HG02884 (cell line): Measurements from ENCODE around the gene ZFAND3.
"Not testable (repeated sequence)": the region's sequence is repeated elsewhere in the genome, so short reads cannot be mapped to it uniquely, and the experiment has no call there.

Source experiments
- ATAC-seq: cut with Tn5 transposase; IDR thresholded peaks from one replicate; pipeline ENCODE4 v1.9.1; 2021; ENCODE audit warnings: mild to moderate bottlenecking, moderate library complexity; ENCODE audit not compliant: unreplicated experiment

Gene ZFAND3

DNA sequence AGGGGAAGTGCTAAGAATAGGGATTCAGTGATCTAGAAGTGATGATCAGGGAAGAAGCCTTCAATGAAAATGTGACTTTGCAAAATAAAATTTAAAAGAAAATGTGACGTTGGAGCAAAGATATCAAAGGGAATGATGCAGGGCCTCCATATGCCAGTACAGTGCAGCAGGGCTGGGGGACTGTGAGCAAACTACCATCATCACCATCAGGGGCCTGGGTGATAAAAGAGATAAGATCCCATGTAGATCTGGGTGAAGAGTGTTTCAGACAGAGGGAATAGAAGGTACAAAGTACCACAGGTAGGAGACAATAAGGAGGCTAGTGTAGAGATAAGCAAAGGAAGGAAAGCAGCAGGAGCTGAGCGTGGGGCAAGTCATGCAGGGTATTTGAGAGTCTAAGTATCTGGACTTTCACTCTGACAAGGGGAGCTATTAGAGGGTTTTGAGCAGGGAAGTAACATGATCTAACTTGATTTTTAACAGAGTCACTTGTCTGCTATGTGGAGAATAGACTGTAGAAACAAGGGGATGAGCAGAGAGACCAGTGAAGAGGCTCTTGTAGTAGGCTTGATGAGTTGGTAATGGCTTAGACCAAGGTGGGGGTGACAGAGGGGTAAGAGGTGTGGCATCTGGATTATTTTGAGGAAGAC, 295.6 kb downstream of the ZFAND3 start:
- no peak for ATAC-seq

GRCh38 chr6:38115626-38116008, 296.1 kb downstream of the ZFAND3 start:
- no peak for ATAC-seq

DNA sequence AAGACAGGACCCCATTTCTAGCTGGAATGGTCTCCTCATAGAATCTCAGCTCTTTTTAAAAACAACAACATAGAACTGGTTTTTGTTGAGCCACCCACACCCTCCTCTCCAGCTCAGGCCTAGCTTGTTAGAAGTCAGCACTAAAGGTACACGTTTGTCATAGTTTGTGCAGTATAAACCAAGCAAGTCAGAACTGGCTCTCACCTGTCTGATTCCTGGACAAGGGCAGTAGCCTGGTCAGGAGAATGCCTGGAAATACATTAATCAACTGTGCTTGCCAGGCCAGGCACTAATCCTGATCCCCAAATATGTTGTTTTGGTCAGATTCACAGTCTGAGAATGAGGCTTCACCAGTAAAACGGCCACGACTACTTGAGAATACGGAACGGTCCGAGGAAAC, 296.7 kb downstream of the ZFAND3 start:
- no peak for ATAC-seq

GRCh38 chr6:38117281-38117680, 297.8 kb downstream of the ZFAND3 start:
- no peak for ATAC-seq

DNA sequence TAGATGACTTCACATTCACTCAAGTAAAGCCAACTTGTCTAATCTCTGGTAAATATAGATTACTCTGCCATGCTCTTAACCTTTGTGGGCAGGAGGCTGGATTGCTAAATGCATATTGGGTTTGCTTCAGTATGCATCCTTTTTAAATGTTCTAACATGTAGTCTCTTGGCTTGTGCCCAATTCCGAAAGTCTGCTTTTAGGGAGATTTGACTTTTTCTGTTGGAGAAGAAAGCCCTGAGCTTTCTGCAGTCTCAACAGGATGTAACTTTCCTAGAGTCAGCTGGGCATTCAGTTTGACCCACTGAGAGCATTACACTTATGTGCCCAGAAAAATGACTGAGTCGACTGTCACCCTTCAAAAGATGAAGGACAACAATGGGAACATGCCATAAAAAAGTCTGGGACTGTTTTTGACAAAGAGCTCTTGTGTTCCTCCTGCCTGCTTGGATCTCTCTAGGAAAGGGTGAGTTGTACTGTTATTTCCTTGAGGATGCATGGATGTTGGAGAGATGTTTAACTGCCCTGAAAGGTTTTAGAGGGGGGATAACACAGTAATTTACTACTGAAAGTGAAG, 299.4 kb downstream of the ZFAND3 start:
- no peak for ATAC-seq

DNA sequence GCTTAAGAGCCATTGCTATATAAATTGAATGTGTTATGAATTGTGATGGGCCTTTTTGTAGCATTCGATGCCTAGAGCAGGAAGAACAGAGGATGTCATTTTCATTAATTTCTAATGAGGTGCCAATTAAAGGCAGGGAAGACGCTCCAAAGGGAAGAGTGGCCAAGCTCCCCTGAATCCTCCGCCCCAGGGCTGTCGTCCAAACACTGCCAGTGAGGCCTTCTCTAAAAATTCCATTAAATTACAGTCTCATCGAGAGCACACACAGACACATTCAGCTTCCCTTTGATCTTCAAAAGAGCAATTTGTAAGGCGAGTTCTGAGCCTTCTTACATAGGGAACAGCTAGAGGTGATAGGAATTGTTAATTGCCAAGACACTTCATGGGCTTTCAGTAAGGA, 300.0 kb downstream of the ZFAND3 start:
- ATAC-seq: no peak

DNA sequence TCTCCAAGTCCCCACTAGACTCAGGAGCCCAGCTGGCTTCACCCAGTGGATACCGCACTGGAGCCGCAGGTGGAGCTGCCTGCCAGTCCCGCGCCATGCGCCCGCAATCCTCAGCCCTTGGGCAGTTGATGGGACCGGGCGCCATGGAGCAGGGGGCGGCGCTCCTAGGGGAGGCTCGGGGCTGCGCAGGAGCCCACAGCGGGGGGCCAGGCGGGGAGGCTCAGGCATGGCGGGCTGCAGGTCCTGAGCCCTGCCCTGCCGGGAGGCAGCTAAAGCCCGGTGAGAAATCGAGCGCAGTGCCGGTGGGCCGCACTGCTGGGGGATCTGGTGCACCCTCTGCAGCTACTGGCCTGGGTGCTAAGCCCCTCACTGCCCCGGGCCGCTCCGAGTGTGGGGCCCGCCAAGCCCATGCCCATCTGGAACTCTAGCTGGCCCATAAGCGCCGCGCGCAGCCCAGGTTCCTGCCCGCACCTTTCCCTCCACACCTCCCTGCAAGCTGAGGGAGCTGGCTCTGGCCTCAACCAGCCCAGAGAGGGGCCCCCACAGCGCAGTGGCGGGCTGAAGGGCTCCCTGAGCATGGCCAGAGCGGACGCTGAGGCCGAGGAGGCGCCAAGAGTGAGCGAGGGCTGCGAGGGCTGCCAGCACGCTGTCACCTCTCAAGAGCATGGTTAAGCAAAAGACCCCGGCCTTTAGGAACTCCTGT, 304.8 kb downstream of the ZFAND3 start:
- ATAC-seq: not testable (repeated sequence)

DNA sequence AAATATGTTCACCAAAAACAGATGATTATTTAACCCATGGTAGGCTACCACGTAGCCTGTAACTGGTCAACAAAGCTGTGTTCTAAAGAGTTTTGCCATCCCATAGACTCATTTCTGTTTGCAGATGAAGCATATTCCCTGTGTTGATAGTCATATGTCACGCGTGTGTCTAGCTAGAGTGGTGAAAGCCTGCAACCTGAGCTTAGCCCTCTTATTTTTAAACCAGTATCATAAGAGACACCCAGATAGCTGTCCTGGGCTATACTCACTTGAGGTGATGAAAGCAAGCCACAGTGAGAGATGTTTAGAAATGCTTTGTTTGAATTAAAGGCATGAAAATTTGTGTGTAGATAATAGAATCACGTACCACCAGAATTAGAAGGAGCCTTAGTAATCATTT, 307.8 kb downstream of the ZFAND3 start:
- ATAC-seq: no peak

DNA sequence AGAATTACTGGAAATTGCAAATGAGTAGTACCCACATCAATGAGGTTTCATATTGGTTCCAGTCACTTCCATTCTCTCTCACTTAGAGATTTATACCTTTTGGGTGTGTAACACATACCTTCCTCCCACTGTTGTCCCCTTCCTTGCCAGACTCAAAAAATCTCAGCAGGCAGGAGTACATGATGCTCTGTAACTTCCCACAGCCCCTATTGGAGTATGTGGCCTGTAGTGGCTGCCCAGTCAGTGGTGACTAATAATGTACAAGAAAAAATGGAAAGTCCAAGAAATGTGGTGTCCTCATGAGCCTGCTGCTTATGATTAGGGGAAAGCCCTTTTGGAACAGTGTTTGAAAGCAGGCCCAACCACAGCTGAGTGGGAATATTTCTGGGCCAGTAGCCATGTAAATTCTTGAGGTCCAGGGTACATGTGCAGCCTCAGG, 312.0 kb downstream of the ZFAND3 start:
- ATAC-seq: no peak

- ATAC-seq: no peak
These were observed 314.6 kb downstream of the ZFAND3 start for GRCh38 chr6:38133932-38134703.

- no peak for ATAC-seq
These were observed 315.2 kb downstream of the ZFAND3 start for GRCh38 chr6:38134704-38135088.

DNA sequence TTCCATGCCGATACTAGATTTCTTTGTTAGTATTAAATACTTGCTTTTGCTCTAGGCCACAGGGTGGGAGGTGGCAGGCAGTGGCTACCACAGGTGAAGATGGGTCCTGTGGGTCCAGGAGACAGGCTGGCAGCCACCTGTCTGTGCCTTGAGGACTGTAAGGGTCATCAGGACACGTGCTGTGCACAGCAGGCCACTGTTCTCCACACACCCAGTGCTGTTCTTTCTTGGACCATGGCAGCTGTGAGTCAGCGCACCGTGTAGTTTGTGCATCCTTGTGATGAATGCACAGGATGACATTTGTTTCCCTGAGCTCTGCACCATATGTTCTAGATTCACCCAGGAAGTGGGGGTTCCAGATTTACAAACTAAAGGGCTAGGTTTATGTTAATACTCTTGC, 317.0 kb downstream of the ZFAND3 start:
- ATAC-seq: no peak

DNA sequence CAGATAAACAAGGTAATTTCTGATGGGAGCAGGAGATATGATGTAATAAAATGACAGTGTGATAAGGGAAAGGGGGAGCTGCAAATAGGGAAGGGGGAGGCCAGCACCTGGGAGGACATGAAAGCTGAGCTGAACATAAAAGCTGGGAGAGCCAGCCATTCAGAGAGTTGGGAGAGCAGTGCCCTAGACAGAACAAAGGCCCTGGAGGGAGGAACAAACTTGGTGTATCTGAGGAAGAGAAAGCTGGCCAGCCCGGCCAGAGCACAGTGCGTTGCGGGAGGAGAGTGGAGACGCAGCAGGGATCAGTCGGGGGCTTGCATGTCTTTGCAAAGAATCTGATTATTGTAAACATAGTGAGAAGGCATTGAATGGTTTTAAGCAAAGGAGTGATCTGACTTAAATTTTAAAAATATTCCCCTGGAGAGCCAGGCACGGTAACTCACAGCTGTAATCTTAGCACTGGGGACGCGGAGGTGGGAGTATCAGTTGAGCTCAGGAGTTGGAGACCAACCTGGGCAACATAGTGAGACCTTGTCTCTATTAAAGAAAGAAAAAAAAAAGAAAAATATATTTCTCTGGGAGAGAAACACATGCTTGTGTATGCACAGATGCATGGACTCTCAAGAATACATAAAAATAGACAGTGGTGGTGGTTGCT, 318.2 kb downstream of the ZFAND3 start:
- ATAC-seq: no peak

DNA sequence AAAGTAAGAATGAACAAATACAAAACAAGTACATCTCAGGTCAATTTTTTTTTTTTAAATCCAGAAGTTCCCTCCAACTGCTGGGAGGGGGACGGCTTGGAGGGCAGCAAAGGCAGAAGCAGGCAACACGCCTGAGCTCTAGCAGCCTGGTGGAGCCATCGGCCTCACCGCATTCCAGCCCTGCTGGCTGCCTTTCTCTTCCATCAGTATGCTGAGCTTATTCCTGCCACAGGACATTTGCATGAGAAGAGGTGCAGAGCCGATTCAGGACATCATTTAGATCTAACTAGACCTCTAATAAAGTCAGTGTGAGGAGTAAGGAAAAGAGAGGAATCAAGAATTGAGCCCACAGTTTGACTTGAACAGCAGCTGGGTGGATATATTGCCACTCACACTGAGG, 318.8 kb downstream of the ZFAND3 start:
- no peak for ATAC-seq

- ATAC-seq: no peak
These were observed 321.6 kb downstream of the ZFAND3 start for GRCh38 chr6:38141085-38141484.

GRCh38 chr6:38141716-38142115, 322.2 kb downstream of the ZFAND3 start:
- no peak for ATAC-seq

GRCh38 chr6:38142178-38142902, 322.8 kb downstream of the ZFAND3 start:
- no peak for ATAC-seq

- ATAC-seq: no peak
These were observed 323.9 kb downstream of the ZFAND3 start for GRCh38 chr6:38143191-38144150.

- no peak for ATAC-seq
These were observed 324.9 kb downstream of the ZFAND3 start for GRCh38 chr6:38144365-38144945.
